Spleen (tissue), 11 donors: Measurements from ENCODE around the gene TOR1A. TPM values are rescaled to one million over a fixed set of nuclear protein-coding genes. Genes with fewer than 3 reads are reported as not detected.
A peak's percentile ranks its signal among the peaks of the same experiment; 100 is the strongest.

ENCODE experiments used
- DNase-seq: peaks from one replicate; pipeline ENCODE4 v3.0.0-alpha.2; 2020
- H3K27ac ChIP-seq, 8 donors: fragments of 200-600 bp; sonication (generic) in 7 of 8; 1 replicate in 4 of 8; 2 replicates in 4 of 8; pipeline versions ENCODE4 v1.5.0 to v1.8.0; 2016 to 2021; ENCODE audit warnings: inconsistent platforms in 4 of 8, mild to moderate bottlenecking in 4 of 8, moderate library complexity in 1 of 8
- H3K27me3 ChIP-seq, 7 donors: fragments of 200-600 bp; sonication (generic) in 6 of 7; replicated peaks in 1 of 7; 1 replicate in 4 of 7; 2 replicates in 3 of 7; pipeline versions ENCODE4 v1.5.0 to v1.8.0; 2016 to 2021; ENCODE audit warnings: inconsistent platforms in 3 of 7, mild to moderate bottlenecking in 1 of 7
- H3K36me3 ChIP-seq, 6 donors: fragments of 200-600 bp; sonication (generic) in 5 of 6; 1 replicate in 4 of 6; 2 replicates in 2 of 6; pipeline versions ENCODE4 v1.5.0 to v1.8.0; 2016 to 2021; ENCODE audit warnings: inconsistent platforms in 2 of 6
- H3K4me1 ChIP-seq, 6 donors: fragments of 200-600 bp; sonication (generic) in 5 of 6; 1 replicate in 3 of 6; 2 replicates in 3 of 6; pipeline versions ENCODE4 v1.5.0 to v1.8.0; 2016 to 2021; ENCODE audit warnings: inconsistent platforms in 3 of 6
- H3K4me3 ChIP-seq, 8 donors: fragments of 200-600 bp; sonication (generic) in 7 of 8; 1 replicate in 4 of 8; 2 replicates in 4 of 8; pipeline versions ENCODE4 v1.5.0 to v1.8.0; 2016 to 2021; ENCODE audit warnings: inconsistent platforms in 4 of 8, mild to moderate bottlenecking in 4 of 8, moderate library complexity in 2 of 8
- H3K9me3 ChIP-seq, 8 donors: fragments of 200-600 bp; sonication (generic) in 7 of 8; 1 replicate in 4 of 8; 2 replicates in 4 of 8; pipeline versions ENCODE4 v1.5.0 to v1.8.0; 2016 to 2021; ENCODE audit warnings: inconsistent platforms in 4 of 8
- CTCF ChIP-seq, 11 experiments: fragments of 200-600 bp in 7 of 11; fragments of 450-650 bp in 4 of 11; sonication (generic) in 4 of 11; IDR thresholded peaks in 8 of 11; conservative IDR thresholded peaks in 3 of 11; 1 replicate in 7 of 11; 2 replicates in 4 of 11; pipeline versions ENCODE4 v1.4.0 to v1.8.0; 2016 to 2021; ENCODE audit warnings: antibody characterized with exemption in 11 of 11, inconsistent platforms in 4 of 11, mild to moderate bottlenecking in 1 of 11
- POLR2A ChIP-seq, 3 donors: fragments of 450-650 bp; IDR thresholded peaks; one replicate each; pipeline ENCODE4 v1.5.1; 2017; ENCODE audit warnings: antibody characterized with exemption in 3 of 3, mild to moderate bottlenecking in 1 of 3
- POLR2AphosphoS5 ChIP-seq, 3 donors: sonication (generic); formaldehyde crosslinking; IDR thresholded peaks; one replicate each; pipeline ENCODE4 v1.5.1; 2017; ENCODE audit warnings: antibody characterized with exemption in 3 of 3
- whole genome bisulfite sequencing, 5 donors: extraction: QIAGEN DNeasy Blood & Tissue Kit in 3 of 5; methylation state at CpG; one replicate each; pipeline versions ENCODE4 v1.1.5 to v1.1.7; 2013 to 2018; 5-methylcytosine and 5-hydroxymethylcytosine counted together
- intact Hi-C: fragments of 100-400 bp; cut with DNase I; formaldehyde crosslinking; loops from one replicate; pipeline ENCODE4 v1.15.0; 2023; ENCODE audit warnings: low total_unique reads
- polyA plus RNA-seq, 3 donors: library from polyadenylated mRNA; stranded (reverse); fragments of 200-250 nt; gene quantifications; one replicate each; pipeline ENCODE4 v1.2.1, GENCODE V29; 2013
- total RNA-seq, 7 donors: library from RNA; depleted of rRNA in 3 of 7; stranded (reverse); fragments of >200 nt in 3 of 7; fragmentation: NEBNext Ultra II Directional in 4 of 7; extraction: Animal tissue kit (Norgen Biotek cat#: 25700) in 4 of 7; gene quantifications; one replicate each; pipeline versions ENCODE4 v1.1.0 to v1.2.1, GENCODE V29; 2016 to 2021
- donor health status: healthy with polysubstance abuse.
- donor health status: DM: no; HTN: no; CAD: no; lungs with moderate emphysema.
- donor health status: DM: no; HTN: no; CAD: no.
- donor health status: Bipolar disorder and iron deficiency.
- donor health status: healthy.
- donor health status: DM: no; HTN: no; CAD: no.
- donor health status: DM: yes; HTN: yes; CAD: no.

TOR1A gene
- total and polyA plus RNA-seq, 10 donors, result 13.3 to 49.5 (median 31.4) TPM

GRCh38 chr9:129810116-129810515 is 13.8 kb downstream of the TOR1A start:
- Histone ChIP-seq H3K27ac (no peak overlapping the region), H3K9me3 (no peaks in the 10 kb centered on the region), H3K27me3 (no peaks in the 10 kb centered on the region), H3K4me3 (no peak overlapping the region), H3K4me1 (peaks cover 0 to 32% (median 8%) of the 10 kb centered on the region in 6 donors), H3K36me3 (peaks cover 0 to 98% (median 70%) of the 10 kb centered on the region in 6 donors)
- no peak for DNase-seq
- 92 to 97% (median 95%) methylated on average over 3 to 11 of the region's 11 CpGs for WGBS, 5 donors
- peak in 1 of 3 donors; percentile 11 for TF ChIP-seq POLR2AphosphoS5 (IDR thresholded peaks at IDR 0.05)
- TF ChIP-seq POLR2A (IDR thresholded peaks at IDR 0.05), result no peak
- no peak for TF ChIP-seq CTCF (IDR thresholded peaks at IDR 0.05 in 8 of 11, conservative IDR thresholded peaks at IDR 0.05 in 3 of 11)
- intact Hi-C loops, result no loop called here

DNA sequence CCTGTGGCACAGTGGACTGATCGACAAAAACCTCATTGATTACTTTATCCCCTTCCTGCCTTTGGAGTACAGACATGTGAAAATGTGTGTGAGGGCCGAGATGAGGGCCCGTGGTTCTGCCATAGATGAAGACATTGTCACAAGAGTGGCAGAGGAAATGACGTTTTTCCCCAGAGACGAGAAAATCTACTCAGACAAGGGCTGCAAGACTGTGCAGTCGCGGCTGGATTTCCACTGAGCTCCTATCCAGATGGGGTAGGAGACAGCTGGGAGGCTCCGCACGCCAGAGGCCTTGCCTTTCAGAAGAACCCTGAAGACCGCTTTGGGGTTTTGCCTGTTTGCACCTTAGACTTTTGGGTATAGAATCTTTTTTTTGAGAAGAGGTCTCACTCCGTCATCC is 14.6 kb downstream of the TOR1A start:
- H3K4me1 ChIP-seq, result peaks cover under 1 to 40% (median 13%) of the 10 kb centered on the region in 6 donors
- H3K9me3 ChIP-seq, result no peaks in the 10 kb centered on the region
- 68 to 82% (median 73%) methylated on average over 10 to 11 of the region's 11 CpGs for WGBS, 5 donors
- DNase-seq, result no peak
- H3K4me3 ChIP-seq, result no peak overlapping the region
- intact Hi-C loops, result no loop called here
- H3K27me3 ChIP-seq, result no peaks in the 10 kb centered on the region
- H3K36me3 ChIP-seq, result peaks cover 0 to 98% (median 63%) of the 10 kb centered on the region in 6 donors
- H3K27ac ChIP-seq, result no peak overlapping the region
- TF ChIP-seq POLR2A (IDR thresholded peaks at IDR 0.05) (no peak), CTCF (IDR thresholded peaks at IDR 0.05 in 8 of 11, conservative IDR thresholded peaks at IDR 0.05 in 3 of 11) (no peak), POLR2AphosphoS5 (IDR thresholded peaks at IDR 0.05) (no peak)

GRCh38 chr9:129806061-129806460 is 17.9 kb downstream of the TOR1A start:
- H3K9me3 ChIP-seq, result no peaks in the 10 kb centered on the region
- peaks cover 8 to 56% (median 22%) of the 10 kb centered on the region in 6 donors for H3K4me1 ChIP-seq
- DNase-seq, result no peak
- 41 to 58% (median 54%) methylated on average over 4 of the region's 4 CpGs for WGBS, 5 donors
- H3K36me3 ChIP-seq, result peaks cover 0 to 68% (median 37%) of the 10 kb centered on the region in 6 donors
- intact Hi-C loops, result no loop called here
- H3K27ac ChIP-seq, result peak overlapping the region in 5 of 8 donors; percentile 50 to 69 (median 62)
- no peak for TF ChIP-seq CTCF (IDR thresholded peaks at IDR 0.05 in 8 of 11, conservative IDR thresholded peaks at IDR 0.05 in 3 of 11)
- TF ChIP-seq POLR2AphosphoS5 (IDR thresholded peaks at IDR 0.05), result no peak
- no peak for TF ChIP-seq POLR2A (IDR thresholded peaks at IDR 0.05)
- no peaks in the 10 kb centered on the region for H3K27me3 ChIP-seq
- peak overlapping the region in 1 of 8 donors; percentile 6 for H3K4me3 ChIP-seq

GRCh38 chr9:129803676-129804060 is 20.3 kb downstream of the TOR1A start:
- Histone ChIP-seq H3K4me3 (peak overlapping the region; percentile 75 to 95 (median 90)), H3K4me1 (peaks cover 8 to 46% (median 22%) of the 10 kb centered on the region in 6 donors), H3K36me3 (peaks cover 0 to 44% (median 13%) of the 10 kb centered on the region in 6 donors), H3K9me3 (no peaks in the 10 kb centered on the region), H3K27ac (peak overlapping the region; percentile 87 to 95 (median 92)), H3K27me3 (no peaks in the 10 kb centered on the region)
- TF ChIP-seq POLR2AphosphoS5 (IDR thresholded peaks at IDR 0.05) (no peak), CTCF (IDR thresholded peaks at IDR 0.05 in 8 of 11, conservative IDR thresholded peaks at IDR 0.05 in 3 of 11) (no peak), POLR2A (IDR thresholded peaks at IDR 0.05) (no peak)
- no peak for DNase-seq
- intact Hi-C loops, result no loop called here
- 1 to 4% (median 2%) methylated on average over 12 to 14 of the region's 14 CpGs for WGBS, 5 donors
